ENCODE results near the gene BUB3.

BUB3 gene

DNA sequence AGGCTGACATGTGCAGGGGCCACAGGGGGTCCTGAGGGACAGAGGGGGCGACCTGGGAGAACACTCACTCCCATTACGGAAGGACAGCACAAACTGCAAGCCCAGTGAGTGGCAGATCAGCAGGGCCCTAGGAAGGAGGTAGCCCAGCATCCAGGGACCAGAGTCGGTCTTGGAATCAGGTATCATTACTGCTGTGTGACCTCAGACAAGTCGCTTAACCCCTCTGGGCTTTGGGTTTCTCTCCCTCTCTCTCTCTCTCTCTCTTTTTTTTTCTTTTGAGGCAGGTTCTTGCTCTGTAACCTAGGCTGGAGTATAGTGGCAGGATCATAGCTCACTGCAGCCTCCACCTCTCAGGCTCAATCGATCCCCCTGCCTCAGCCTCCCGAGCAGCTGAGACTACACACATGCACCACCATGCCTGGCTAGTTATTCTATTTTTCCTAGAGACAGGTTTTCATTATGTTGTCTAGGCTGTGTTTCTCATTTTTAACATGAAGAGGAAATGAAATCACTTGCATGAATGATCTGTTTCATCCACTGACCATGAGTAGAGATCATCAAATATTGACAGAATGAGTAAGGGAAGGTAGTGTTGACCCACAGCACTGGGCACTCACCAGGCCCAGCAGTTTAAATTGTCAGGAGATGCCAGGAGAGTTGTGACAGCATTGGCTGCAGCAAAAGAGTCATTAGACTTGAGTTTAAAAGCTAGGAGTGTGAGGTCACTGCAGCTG, 49.4 kb downstream of the BUB3 start:
- no peak for DNase-seq (ENCODE audit: low read depth, low spot score)

DNA sequence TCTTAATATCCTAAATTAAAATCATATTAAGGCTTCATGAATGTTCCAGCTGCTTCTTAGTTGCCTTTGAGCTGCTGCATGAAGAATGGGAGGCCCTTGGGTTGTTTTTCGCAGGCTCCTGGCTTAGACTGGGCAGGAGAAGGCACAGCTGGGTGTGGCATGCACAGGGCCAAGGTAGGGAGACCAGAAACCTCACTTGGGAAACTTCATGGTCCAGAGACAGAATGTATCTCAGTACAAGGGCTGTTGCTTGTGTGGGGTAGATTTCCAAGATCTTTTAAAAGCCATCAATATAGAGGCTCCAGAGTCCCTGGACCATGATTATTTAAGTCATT, 49.9 kb downstream of the BUB3 start:
- no peak for DNase-seq (ENCODE audit: low read depth, low spot score)

DNA sequence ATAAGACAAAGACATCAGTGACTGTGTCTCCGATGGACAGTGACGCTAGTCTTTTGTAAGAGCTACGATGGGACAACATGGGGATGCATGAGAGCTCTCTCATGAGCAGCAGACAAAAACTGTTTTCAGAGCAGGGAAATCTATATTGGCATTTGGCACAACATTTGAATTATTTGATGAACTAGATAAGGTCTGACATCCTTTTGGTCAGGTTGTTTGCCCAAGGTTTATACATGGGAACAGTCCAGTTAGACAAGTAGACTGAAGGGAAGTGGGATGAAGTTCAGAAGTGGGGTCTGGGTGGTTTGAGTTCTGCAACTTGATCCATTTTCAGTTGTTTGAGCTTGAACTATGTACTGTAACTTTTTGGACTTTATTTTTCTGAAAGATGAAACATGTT, 50.8 kb downstream of the BUB3 start:
- DNase-seq (ENCODE audit: low read depth, low spot score) = no peak

DNA sequence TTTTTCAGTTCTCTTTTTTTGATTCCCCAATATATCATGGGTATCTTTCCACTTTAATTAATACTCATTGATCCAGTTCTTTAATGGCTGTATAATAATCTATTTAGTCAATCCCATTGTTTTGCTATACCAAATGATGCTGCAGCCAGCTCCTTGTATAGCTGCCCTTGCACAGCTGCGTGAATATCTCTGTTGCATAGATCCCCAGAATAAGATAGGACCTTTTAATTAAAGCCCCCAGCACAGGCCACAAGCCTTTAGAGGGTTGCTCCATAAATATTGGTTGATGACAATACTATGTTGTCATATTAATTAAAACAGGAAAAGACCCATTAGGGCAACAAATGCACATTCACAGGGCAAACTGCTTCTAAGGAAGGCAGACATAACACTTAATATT, 57.9 kb downstream of the BUB3 start:
- DNase-seq (ENCODE audit: low read depth, low spot score) = no peak

DNA sequence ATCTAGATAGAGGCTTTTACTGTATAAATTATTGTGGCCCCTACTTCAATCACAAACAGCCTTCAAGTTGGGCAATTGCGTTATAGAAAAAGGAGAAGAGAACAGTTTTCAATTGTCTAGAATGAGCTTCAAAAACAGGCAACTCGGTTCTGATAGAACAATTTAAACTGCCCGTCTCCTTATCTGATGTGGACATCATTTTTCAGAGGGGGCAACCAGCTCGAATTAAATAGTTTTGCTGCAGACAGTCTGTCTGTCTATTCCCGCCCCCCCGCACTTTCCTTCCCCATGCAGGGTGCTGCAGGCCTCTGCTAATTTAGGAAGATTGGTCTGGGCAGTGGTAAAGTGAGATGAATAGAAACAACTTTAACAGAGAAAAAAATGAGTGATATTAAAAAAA, 58.4 kb downstream of the BUB3 start:
- no peak for DNase-seq (ENCODE audit: low read depth, low spot score)

DNA sequence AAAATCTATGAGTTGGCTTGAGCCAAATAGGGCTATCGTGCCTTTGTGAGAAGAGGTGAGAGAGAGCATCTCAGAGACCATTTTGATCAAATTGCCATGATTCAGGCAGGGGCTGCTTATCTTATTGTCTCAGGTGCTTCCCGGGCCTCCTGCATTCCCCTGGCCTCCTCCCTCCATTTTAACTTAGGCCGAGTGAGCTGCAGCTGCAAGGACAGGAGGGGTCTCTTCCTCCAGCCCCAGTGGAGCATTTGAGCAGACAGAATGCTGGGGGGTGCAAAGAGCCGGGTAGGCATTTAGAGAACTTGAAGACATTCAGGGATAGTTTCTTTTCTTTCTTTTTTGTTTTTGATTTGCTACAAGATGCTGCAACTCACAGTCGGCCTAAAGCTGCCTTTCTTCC, 59.0 kb downstream of the BUB3 start:
- no peak for DNase-seq (ENCODE audit: low read depth, low spot score)
